Spleen (tissue), 7 donors: ENCODE data around the gene QPCT.

Source experiments
- POLR2AphosphoS5 ChIP-seq, 3 donors: sonication (generic); formaldehyde crosslinking; IDR thresholded peaks; one replicate each; pipeline ENCODE4 v1.5.1; 2017; ENCODE audit warnings: antibody characterized with exemption in 3 of 3
- TF ChIP-seq, protein P1 (sequence below), 11 experiments: fragments of 200-600 bp in 7 of 11; fragments of 450-650 bp in 4 of 11; sonication (generic) in 4 of 11; IDR thresholded peaks in 8 of 11; conservative IDR thresholded peaks in 3 of 11; 1 replicate in 7 of 11; 2 replicates in 4 of 11; pipeline versions ENCODE4 v1.4.0 to v1.8.0; 2016 to 2021; ENCODE audit warnings: antibody characterized with exemption in 11 of 11, inconsistent platforms in 4 of 11, mild to moderate bottlenecking in 1 of 11
- donor health status: DM: no; HTN: no; CAD: no; lungs with moderate emphysema.
- donor health status: DM: no; HTN: no; CAD: no.
- donor health status: DM: no; HTN: no; CAD: no.

DNA sequence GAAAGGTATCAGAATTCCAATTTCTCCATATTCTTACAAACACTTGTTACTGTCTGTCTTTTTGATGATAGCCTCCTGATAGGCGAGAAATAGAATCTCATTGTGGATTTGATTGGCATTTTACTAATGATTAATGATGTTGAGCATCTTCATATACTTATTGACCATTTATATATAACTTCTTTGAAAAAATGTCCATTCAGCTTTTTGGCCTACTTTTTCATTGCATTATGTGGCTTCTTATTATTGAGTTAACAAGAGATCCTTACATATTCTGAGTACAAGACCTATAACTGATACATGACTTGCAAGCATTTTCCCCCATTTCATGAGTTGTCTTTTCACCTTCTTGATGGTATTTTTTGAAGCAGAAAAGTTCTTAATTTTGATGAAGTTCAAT is 54.6 kb downstream of the QPCT start:
- TF ChIP-seq, protein P1, sequence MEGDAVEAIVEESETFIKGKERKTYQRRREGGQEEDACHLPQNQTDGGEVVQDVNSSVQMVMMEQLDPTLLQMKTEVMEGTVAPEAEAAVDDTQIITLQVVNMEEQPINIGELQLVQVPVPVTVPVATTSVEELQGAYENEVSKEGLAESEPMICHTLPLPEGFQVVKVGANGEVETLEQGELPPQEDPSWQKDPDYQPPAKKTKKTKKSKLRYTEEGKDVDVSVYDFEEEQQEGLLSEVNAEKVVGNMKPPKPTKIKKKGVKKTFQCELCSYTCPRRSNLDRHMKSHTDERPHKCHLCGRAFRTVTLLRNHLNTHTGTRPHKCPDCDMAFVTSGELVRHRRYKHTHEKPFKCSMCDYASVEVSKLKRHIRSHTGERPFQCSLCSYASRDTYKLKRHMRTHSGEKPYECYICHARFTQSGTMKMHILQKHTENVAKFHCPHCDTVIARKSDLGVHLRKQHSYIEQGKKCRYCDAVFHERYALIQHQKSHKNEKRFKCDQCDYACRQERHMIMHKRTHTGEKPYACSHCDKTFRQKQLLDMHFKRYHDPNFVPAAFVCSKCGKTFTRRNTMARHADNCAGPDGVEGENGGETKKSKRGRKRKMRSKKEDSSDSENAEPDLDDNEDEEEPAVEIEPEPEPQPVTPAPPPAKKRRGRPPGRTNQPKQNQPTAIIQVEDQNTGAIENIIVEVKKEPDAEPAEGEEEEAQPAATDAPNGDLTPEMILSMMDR (IDR thresholded peaks at IDR 0.05 in 8 of 11, conservative IDR thresholded peaks at IDR 0.05 in 3 of 11) = no peak
- no peak for TF ChIP-seq POLR2AphosphoS5 (IDR thresholded peaks at IDR 0.05)
